GM21576 (cell line): Measurements from ENCODE around the gene C1QA.

Source experiments
- ATAC-seq: cut with Tn5 transposase; IDR thresholded peaks from one replicate; pipeline ENCODE4 v1.9.1; 2021; ENCODE audit warnings: mild to moderate bottlenecking, moderate library complexity; ENCODE audit not compliant: unreplicated experiment

Gene C1QA

GRCh38 chr1:22612671-22613571 lies 23.5 kb upstream of the C1QA start:
- ATAC-seq, result no peak

GRCh38 chr1:22613572-22613918 lies 22.9 kb upstream of the C1QA start:
- no peak for ATAC-seq

DNA sequence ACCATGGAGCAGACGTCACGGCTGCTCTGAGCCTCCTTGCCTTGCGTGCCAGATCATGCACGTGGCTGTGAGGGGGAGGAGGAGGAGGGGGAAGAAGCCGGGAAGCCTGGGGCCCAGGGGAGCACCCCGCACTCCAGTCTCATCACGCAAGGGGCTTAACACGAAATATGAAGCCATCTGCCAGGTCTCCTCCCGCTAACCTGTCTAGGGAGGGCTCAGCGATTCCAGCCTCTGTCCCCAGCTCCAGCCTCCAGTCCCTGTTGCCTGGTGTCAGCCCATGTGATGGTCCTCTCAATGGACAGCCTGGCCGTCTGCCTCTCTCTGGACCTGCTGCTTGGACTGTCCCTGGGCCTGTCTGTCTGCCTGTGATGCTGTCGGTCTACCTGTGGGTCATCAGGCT lies 22.5 kb upstream of the C1QA start:
- no peak for ATAC-seq

GRCh38 chr1:22615886-22616285 lies 20.5 kb upstream of the C1QA start:
- ATAC-seq, result no peak

DNA sequence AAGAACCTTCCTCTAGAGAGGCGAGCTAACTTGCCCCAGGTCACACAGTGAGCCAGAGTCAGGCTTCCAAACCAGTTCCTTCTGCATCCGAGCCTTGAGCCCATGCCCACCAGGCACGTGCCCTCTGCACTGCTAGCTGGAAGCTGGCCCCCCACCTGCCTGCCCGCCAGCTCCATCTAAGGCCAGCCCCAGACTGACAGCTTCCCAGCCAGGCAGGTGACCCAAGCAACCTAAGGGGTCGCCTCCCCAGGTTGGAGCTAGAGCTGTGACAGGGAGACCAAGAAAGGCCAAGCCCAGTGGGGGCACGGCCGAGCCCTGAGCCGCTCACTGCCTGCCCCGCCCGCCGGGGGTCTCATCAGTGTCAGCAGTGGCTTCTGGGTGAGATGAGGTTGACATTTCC lies 19.9 kb upstream of the C1QA start:
- no peak for ATAC-seq

DNA sequence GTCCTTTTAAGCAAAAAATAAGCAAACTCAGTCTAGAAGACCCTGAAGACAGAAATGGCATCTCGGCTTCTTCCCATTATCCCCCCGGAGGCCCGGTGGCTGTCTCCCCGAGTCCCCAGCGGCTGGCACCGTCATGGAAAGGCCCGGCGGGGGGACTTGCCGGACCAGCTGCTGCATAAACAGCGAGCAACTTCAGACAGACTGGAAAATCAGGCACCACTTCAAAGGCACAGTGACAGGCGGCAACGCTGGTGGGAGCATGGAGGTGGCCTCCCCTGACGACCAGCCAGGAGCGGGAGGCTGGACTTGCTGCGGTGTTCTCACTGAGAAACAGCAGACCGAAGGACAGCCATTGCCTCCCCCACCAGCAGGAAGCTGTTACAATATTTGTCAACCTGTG lies 18.4 kb upstream of the C1QA start:
- no peak for ATAC-seq

- ATAC-seq, result no peak
These were observed 17.2 kb upstream of the C1QA start for GRCh38 chr1:22619252-22619651.

DNA sequence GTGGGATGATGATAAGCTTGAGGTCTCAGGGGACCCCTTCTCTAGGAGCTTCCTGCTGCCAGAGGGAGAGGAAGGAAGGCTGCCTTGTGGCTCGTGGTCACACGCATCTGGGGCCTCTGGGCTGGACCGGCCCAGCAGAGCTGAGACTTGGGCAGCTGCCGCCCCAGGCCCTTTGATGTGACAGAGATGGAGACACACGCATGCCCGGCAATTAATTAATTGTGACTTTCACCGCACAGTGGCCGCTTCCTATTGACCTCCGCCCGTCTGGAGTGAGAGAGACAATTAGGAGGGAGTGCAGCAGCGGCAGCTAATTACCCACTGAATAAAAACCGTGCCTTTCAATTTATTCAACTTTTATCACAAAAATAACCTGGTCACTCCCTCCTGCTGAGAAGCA lies 16.6 kb upstream of the C1QA start:
- ATAC-seq, result no peak

GRCh38 chr1:22621761-22622160 lies 14.7 kb upstream of the C1QA start:
- no peak for ATAC-seq

- no peak for ATAC-seq
These were observed 11.0 kb upstream of the C1QA start for GRCh38 chr1:22625262-22625925.

DNA sequence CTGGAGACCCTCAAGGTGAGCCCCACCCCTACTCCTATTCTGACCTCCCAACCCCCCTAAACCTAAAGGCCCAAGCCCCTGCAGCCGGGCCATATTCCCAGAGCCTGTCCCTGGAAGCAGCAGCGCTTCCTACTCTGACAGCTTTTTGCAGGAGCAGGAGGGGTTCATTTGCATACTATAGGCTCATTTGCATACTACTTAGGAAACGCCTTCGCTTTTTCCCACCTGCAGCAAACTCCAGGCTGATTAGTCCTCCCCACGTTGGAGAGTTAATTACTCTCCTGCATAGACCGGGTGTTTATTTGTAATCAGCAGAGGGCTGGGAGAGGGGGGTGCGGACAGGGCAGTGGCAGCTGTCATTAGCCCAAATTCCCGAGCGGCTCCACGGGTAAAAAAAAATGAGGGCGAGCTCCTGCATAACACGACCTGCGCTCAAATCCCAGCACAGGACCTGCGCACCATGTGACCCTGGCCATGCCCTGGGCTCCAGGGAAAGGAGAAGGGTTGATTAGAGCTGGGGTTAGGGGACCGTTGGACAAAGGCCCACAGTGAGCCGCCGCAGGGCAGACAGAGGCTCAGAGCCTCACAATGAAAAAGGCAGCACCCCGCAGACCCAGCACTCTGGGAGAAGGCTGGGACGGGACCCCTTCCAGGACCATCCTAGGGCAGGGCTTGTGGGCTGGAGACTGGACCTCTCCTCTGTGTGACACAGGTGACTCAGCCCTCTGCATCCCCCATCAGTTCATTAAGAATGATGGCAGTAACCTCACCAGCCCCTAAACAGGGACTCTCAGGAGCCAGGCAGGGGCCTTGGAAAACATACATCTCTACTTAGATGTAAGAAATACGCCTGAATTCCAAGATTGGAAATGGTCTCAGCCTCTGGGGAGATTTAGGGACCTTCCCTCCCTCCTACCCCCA lies 9.9 kb upstream of the C1QA start:
- no peak for ATAC-seq

DNA sequence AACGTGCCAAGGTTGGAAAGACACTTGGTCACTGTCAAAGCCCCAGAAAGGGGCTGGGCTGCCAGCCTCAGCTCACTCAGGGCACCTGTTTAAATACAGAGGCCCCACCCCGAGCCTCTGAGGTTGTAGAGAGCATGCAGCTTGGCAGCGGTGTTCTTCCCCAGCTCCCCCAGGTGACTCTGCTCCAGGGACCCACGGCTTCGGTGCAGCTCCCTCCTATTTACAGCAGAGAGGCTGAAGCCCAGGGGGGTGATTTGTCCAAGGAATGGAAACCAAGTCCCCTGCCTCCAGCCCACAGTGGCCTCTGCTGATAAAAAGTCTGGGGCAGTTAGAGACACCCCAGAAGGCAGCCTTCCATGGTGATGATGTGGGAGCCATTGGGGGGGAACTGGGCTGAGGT lies 9.1 kb upstream of the C1QA start:
- no peak for ATAC-seq

DNA sequence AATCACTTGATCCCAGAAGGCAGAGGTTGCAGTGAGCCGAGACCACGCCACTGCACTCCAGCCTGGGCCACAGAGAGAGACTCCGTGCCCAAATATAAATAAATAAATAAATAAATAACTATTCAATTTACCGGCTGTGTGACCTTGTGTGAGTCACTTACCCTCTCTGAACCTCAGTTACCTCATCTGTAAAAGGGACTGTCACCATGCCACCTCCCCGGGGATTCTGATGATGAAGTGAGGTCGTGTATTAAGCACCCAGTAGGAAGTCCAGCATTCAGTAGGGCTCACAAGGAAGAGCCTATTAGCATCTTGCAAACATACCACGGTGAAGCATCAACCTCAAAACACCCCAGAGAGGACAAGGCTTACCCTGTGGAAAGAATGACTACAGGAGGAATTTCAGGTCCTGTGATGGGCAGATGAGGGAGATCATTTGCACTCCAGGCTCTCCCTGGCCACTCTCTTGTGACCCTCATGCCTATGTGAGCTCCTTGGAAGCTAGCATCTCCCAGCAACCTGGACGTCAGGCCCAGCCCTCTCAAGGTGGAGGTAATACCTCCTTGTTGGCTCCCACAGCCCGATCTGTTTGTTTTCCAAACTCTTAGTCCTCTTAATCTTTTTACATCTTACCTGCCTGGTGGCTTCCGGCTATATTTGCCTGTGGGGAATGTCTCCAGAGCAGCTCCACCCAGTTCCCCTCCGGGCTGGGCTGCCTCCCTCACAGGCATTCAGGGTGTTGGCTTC lies 7.6 kb upstream of the C1QA start:
- no peak for ATAC-seq

- ATAC-seq, result no peak
These were observed 6.5 kb upstream of the C1QA start for GRCh38 chr1:22629886-22630285.

GRCh38 chr1:22633697-22634463 lies 2.5 kb upstream of the C1QA start:
- ATAC-seq, result no peak

- no peak for ATAC-seq
These were observed 992 bp upstream of the C1QA start for GRCh38 chr1:22635436-22635835.

DNA sequence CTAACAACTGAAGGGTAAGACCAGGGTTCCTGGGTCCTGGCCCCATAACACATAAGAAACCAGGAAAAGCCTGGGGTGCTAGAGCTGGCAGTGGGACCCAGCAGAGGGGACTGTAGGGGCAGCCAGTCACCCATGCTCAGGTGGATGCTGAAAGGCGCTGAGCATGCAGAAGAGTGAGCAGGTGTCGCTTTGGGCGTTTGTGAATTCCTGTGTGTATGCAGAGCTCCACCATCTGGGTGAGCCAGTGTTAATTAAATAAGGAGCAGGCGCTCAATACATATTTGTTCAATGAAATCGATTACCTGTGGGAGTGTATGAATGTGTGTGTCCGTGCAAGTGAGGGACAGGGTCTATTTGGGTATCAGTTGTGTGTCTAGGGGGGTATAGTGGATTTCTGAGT lies 499 bp downstream of the C1QA start:
- ATAC-seq, result no peak

GRCh38 chr1:22637907-22638445 lies 1.5 kb downstream of the C1QA start:
- no peak for ATAC-seq

DNA sequence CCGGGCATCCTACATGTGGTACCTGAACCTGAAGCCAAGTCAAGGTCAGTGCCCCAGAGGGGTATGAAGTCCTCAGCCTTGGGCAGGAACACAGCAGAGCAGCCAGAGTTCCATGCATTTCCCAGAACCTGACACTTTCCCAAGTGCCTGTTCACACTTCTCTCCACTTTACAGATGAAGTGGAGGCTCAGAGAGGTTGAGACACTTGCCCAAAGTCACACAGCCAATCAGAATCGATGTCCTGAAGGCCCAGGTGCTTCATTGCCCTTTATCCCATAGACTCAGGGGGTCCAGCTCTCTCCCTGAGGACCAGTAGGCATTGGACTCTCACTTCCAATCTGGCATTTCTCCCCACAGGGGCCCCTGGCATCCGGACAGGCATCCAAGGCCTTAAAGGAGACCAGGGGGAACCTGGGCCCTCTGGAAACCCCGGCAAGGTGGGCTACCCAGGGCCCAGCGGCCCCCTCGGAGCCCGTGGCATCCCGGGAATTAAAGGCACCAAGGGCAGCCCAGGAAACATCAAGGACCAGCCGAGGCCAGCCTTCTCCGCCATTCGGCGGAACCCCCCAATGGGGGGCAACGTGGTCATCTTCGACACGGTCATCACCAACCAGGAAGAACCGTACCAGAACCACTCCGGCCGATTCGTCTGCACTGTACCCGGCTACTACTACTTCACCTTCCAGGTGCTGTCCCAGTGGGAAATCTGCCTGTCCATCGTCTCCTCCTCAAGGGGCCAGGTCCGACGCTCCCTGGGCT lies 2.2 kb downstream of the C1QA start:
- ATAC-seq, result no peak
